AG04449 (cell line): ENCODE measurements around the gene PGM5.

Experiments
- CTCF ChIA-PET: fragments of 350-600 bp; formaldehyde crosslinking; extraction: SDS; loops from one replicate; lab custom pipeline; 2021; ENCODE audit warnings: antibody characterized with exemption; lab: Yijun Ruan, JAX
- POLR2A ChIA-PET: fragments of 400-600, 350-600 bp; formaldehyde crosslinking; extraction: SDS; loops from one replicate; lab custom pipeline; 2020; ENCODE audit warnings: antibody characterized with exemption, inconsistent platforms; lab: Yijun Ruan, JAX
- DNase-seq: peaks from one replicate; pipeline ENCODE4 v3.0.0-alpha.2; 2010; ENCODE audit warnings: low read depth, low spot score
- H3K4me3 ChIP-seq: 2 replicates; pipeline ENCODE4 v1.5.1; 2011; ENCODE audit warnings: low read depth, mild to moderate bottlenecking, control low read depth, low read length
- CTCF ChIP-seq: IDR thresholded peaks from one replicate; pipeline ENCODE4 v1.5.1; 2011; ENCODE audit warnings: mild to moderate bottlenecking, moderate library complexity, low read length, control low read depth, inconsistent platforms; ENCODE audit not compliant: insufficient read depth; ENCODE audit errors: missing control alignments

The PGM5 gene

DNA sequence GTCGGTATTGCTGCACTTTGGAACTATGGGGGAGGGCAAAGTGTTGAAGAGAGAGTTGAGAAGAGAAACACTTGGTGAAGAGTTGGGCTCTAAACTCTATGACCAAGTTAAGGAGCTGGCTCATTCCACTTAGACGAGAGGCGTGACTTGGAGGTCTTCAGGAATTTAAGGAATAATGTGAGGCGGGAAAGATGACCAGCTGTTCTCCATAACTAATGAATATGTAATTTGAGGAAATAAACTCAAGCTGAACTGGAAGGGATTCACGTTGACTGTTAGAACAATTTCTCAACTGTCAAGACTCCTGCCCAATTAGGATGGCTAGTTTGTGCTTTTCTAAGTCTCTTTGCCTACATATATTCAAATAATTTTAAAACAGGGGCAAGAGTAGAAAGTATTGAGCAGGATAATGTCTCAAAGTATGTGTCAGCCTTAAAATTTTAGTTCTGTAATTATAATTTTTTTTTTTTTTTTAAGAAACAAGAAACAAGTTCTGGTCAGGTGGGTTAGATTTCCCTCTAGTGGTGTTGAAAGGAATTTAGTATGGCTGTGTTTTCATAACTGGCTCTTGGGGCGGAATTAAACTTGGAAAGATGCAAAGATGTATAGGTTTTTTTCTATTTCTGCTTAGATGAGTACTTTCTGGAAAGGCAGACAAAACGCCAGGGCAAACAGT, 150.9 kb downstream of the PGM5 start:
- POLR2A ChIA-PET: no interaction called here
- CTCF ChIA-PET: interaction anchor here (1.3 to 2.4 kb wide), 5 partner anchors 13 to 77 kb away, joined by 3 to 8 read pairs (median 6); no protein-coding TSS in a partner anchor
- TF ChIP-seq CTCF: no peak
- no peak overlapping the region for H3K4me3 ChIP-seq
- no peak for DNase-seq

GRCh38 chr9:68507806-68508145, 151.4 kb downstream of the PGM5 start:
- no peak for DNase-seq
- ChIA-PET CTCF (interaction anchor here (2.0 to 2.4 kb wide), 3 partner anchors 13 to 30 kb away, joined by 6 to 8 read pairs (median 8); no protein-coding TSS in a partner anchor), POLR2A (no interaction called here)
- no peak for TF ChIP-seq CTCF
- H3K4me3 ChIP-seq: no peak overlapping the region

DNA sequence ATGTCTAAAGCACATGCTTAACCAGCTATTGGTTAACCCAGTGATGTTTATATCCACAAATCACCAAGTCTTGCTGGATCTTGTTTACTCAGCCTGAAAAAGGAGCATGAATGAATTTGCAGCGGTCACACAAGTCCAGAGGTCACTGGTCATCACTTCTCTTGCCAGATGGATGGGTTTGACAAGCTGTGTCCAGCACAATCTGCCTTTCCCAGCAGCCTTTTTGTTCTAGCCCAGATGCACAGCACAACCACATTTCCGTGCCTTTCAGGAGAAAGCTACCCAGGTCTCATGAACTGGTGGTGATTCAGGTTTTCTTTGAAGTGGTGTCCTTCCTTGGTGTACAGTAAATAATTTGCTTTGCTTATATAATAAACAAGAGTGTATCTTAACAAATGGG, 152.1 kb downstream of the PGM5 start:
- H3K4me3 ChIP-seq: no peak overlapping the region
- no peak for DNase-seq
- ChIA-PET POLR2A (no interaction called here), CTCF (interaction anchor here (1.0 to 2.2 kb wide), 3 partner anchors 12 to 165 kb away, joined by 4 to 8 read pairs (median 6); no protein-coding TSS in a partner anchor)
- TF ChIP-seq CTCF: no peak

DNA sequence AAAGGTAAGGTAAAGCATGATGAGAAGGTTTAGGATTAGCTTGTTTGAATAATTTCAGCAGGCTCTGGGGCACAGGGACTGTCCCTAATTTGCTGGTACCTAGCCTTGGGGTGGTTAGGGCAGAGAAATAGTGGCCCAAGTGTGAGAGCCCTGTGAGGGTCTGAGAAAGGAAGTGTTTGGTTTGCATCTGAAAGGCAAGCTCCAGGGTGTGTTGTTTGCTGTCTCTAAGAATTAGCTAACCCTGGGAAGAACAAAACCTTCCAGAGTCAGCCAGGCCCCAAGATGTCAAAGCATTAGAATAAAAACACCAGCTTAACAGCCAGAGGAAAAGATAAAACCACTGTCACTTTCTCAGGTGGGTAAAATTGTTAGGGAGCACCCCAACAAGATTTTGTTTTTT, 153.3 kb downstream of the PGM5 start:
- ChIA-PET POLR2A (no interaction called here), CTCF (no interaction called here)
- no peak for TF ChIP-seq CTCF
- no peak overlapping the region for H3K4me3 ChIP-seq
- DNase-seq: no peak

DNA sequence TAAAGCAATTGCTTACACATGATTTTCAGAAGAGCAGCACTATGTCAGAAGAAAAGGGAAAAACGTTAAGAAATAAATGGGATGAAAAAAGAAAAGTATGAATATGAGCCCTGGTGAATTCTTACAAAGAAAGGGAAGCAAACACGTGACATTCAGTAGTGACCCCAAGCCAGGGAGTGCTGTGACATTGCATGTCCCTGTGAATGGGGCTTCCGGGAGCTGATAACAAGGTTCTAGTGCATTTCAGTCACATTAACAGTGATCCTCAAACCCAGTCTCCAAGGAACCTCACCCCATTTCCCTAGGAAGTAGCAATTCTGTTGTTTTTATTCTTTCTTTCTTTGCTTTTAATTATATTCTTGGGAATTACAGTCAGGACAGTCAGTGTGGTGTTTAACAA, 157.0 kb downstream of the PGM5 start:
- TF ChIP-seq CTCF: no peak
- ChIA-PET POLR2A (interaction anchor here (0.7 kb wide), 1 partner anchor 460 kb away, joined by 3 read pairs; no protein-coding TSS in a partner anchor), CTCF (no interaction called here)
- no peak for DNase-seq
- no peak overlapping the region for H3K4me3 ChIP-seq

GRCh38 chr9:68513981-68514380, 157.6 kb downstream of the PGM5 start:
- H3K4me3 ChIP-seq: no peak overlapping the region
- DNase-seq: no peak
- ChIA-PET POLR2A (no interaction called here), CTCF (no interaction called here)
- TF ChIP-seq CTCF: no peak
